Neuronal stem cell (in vitro differentiated cells): Measurements from ENCODE around the gene RNASEH2B.

ENCODE experiments used
- DNase-seq: peaks from one replicate; pipeline ENCODE4 v3.0.0-alpha.2; 2013; ENCODE audit warnings: low spot score
- H2AFZ ChIP-seq: one replicate; pipeline ENCODE4 v1.6.1; 2013; ENCODE audit warnings: mild to moderate bottlenecking, low read length, inconsistent platforms
- H2AK5ac ChIP-seq: 2 replicates; pipeline ENCODE4 v1.6.1; 2013; ENCODE audit warnings: low read depth, mild to moderate bottlenecking, inconsistent platforms, low read length, moderate library complexity, mixed read lengths
- H2BK120ac ChIP-seq: 2 replicates; pipeline ENCODE4 v1.6.1; 2013; ENCODE audit warnings: low read depth, mild to moderate bottlenecking, inconsistent platforms, low read length, moderate library complexity, mixed read lengths
- H2BK12ac ChIP-seq: one replicate; pipeline ENCODE4 v1.6.1; 2013; ENCODE audit warnings: low read length, inconsistent platforms
- H2BK15ac ChIP-seq: 2 replicates; pipeline ENCODE4 v1.6.1; 2013; ENCODE audit warnings: mild to moderate bottlenecking, low read length, inconsistent platforms, mixed read lengths
- H2BK5ac ChIP-seq: one replicate; pipeline ENCODE4 v1.6.1; 2013; ENCODE audit warnings: inconsistent platforms, mild to moderate bottlenecking, low read length, moderate library complexity
- H3K14ac ChIP-seq: one replicate; pipeline ENCODE4 v1.6.1; 2013; ENCODE audit warnings: low read length, inconsistent platforms
- H3K18ac ChIP-seq: 2 replicates; pipeline ENCODE4 v1.6.1; 2013; ENCODE audit warnings: low read length, inconsistent platforms
- H3K23ac ChIP-seq: 2 replicates; pipeline ENCODE4 v1.6.1; 2013; ENCODE audit warnings: low read depth, mild to moderate bottlenecking, mixed read lengths, low read length, inconsistent platforms; ENCODE audit not compliant: poor library complexity
- H3K27ac ChIP-seq: replicated peaks from 3 replicates; pipeline ENCODE4 v1.5.1; 2013; ENCODE audit warnings: low read length, inconsistent platforms
- H3K27me3 ChIP-seq, 3 experiments: 2 replicates each; pipeline ENCODE4 v1.6.1; 2013; ENCODE audit warnings: low read length in 3 of 3, mild to moderate bottlenecking in 2 of 3, inconsistent platforms in 1 of 3, low read depth in 1 of 3, mixed read lengths in 1 of 3, moderate library complexity in 1 of 3; ENCODE audit not compliant: control insufficient read depth in 3 of 3, insufficient read depth in 3 of 3
- H3K36me3 ChIP-seq, 2 donors: replicated peaks in 1 of 2; 2 replicates each; pipeline ENCODE4 v1.6.1; 2013; ENCODE audit warnings: low read length in 2 of 2; ENCODE audit not compliant: control insufficient read depth in 2 of 2, insufficient read depth in 2 of 2
- H3K4ac ChIP-seq: 2 replicates; pipeline ENCODE4 v1.6.1; 2013; ENCODE audit warnings: inconsistent platforms, mild to moderate bottlenecking, low read length, moderate library complexity
- H3K4me1 ChIP-seq, 2 donors: 1 replicate in 1 of 2; 2 replicates in 1 of 2; pipeline ENCODE4 v1.6.1; 2013; ENCODE audit warnings: low read length in 2 of 2, low read depth in 1 of 2; ENCODE audit not compliant: control insufficient read depth in 2 of 2, insufficient read depth in 1 of 2
- H3K4me2 ChIP-seq: one replicate; pipeline ENCODE4 v1.6.1; 2013; ENCODE audit warnings: mild to moderate bottlenecking, low read length, inconsistent platforms; ENCODE audit not compliant: insufficient read depth, poor library complexity, severe bottlenecking
- H3K4me3 ChIP-seq, 2 donors: 2 replicates each; pipeline ENCODE4 v1.5.1; 2013; ENCODE audit warnings: low read length in 2 of 2, mild to moderate bottlenecking in 2 of 2, inconsistent platforms in 1 of 2, moderate library complexity in 1 of 2
- H3K79me1 ChIP-seq: one replicate; pipeline ENCODE4 v1.6.1; 2013; ENCODE audit warnings: low read depth, mild to moderate bottlenecking, inconsistent platforms, low read length, moderate library complexity
- H3K9ac ChIP-seq: one replicate; pipeline ENCODE4 v1.6.1; 2013; ENCODE audit warnings: mild to moderate bottlenecking, low read depth, low read length, inconsistent platforms; ENCODE audit not compliant: poor library complexity
- H3K9me3 ChIP-seq, 2 donors: replicated peaks in 1 of 2; 2 replicates each; pipeline versions ENCODE3 to v1.6.1; 2013; ENCODE audit warnings: low read length in 2 of 2, mild to moderate bottlenecking in 2 of 2, inconsistent platforms in 1 of 2, low read depth in 1 of 2, mixed read lengths in 1 of 2, moderate library complexity in 1 of 2; ENCODE audit not compliant: control insufficient read depth in 2 of 2, insufficient read depth in 1 of 2
- H4K8ac ChIP-seq: one replicate; pipeline ENCODE4 v1.6.1; 2013; ENCODE audit warnings: low read depth, mild to moderate bottlenecking, inconsistent platforms, low read length, moderate library complexity
- H4K91ac ChIP-seq: one replicate; pipeline ENCODE4 v1.6.1; 2013; ENCODE audit warnings: low read length, low read depth, mild to moderate bottlenecking, inconsistent platforms; ENCODE audit not compliant: poor library complexity
- WGBS, 2 donors: extraction: QIAGEN DNeasy Blood & Tissue Kit; methylation state at CpG; one replicate each; pipeline ENCODE4 v1.1.7; 2013; ENCODE audit warnings: missing lambda C conversion rate in 2 of 2, mixed read lengths in 1 of 2; ENCODE audit not compliant: insufficient read length in 2 of 2, insufficient replicate concordance in 1 of 2; ENCODE audit errors: extremely low coverage in 2 of 2; 5-methylcytosine and 5-hydroxymethylcytosine counted together

RNASEH2B gene

GRCh38 chr13:50993371-50993770 lies 83.8 kb downstream of the RNASEH2B start:
- Histone ChIP-seq H3K23ac (no peak overlapping the region), H2BK5ac (no peak overlapping the region), H2BK15ac (no peak overlapping the region), H2AFZ (no peak overlapping the region), H3K4me3 (no peak overlapping the region), H3K4ac (no peak overlapping the region), H3K4me2 (no peak overlapping the region), H4K91ac (no peak overlapping the region), H4K8ac (no peak overlapping the region), H2BK120ac (no peak overlapping the region), H3K9me3 (no peaks in the 10 kb centered on the region), H3K18ac (no peak overlapping the region), H3K27me3 (peaks cover 0 to 59% (median 0%) of the 10 kb centered on the region in 3 experiments), H3K36me3 (no peaks in the 10 kb centered on the region), H3K79me1 (no peaks in the 10 kb centered on the region), H2AK5ac (no peak overlapping the region), H2BK12ac (no peak overlapping the region), H3K27ac (no peak overlapping the region), H3K4me1 (peaks cover 22 to 25% of the 10 kb centered on the region in 2 donors), H3K9ac (no peak overlapping the region), H3K14ac (no peak overlapping the region)
- no peak for DNase-seq
- no CpG with 5 or more reads among the region's 2 CpGs for WGBS, 2 donors

GRCh38 chr13:50993934-50994333 lies 84.3 kb downstream of the RNASEH2B start:
- H2BK12ac ChIP-seq = no peak overlapping the region
- no peaks in the 10 kb centered on the region for H3K79me1 ChIP-seq
- H3K4me1 ChIP-seq = peaks cover 22 to 25% of the 10 kb centered on the region in 2 donors
- no peak overlapping the region for H3K4me2 ChIP-seq
- no peak overlapping the region for H3K18ac ChIP-seq
- no peak overlapping the region for H2BK120ac ChIP-seq
- no peak overlapping the region for H2AFZ ChIP-seq
- no peak overlapping the region for H3K9ac ChIP-seq
- H2AK5ac ChIP-seq = no peak overlapping the region
- H3K9me3 ChIP-seq = no peaks in the 10 kb centered on the region
- H3K36me3 ChIP-seq = no peaks in the 10 kb centered on the region
- H3K23ac ChIP-seq = no peak overlapping the region
- no peak overlapping the region for H4K91ac ChIP-seq
- WGBS, 2 donors = no CpG with 5 or more reads among the region's 3 CpGs
- H2BK15ac ChIP-seq = no peak overlapping the region
- H3K27ac ChIP-seq = no peak overlapping the region
- H3K14ac ChIP-seq = no peak overlapping the region
- DNase-seq = no peak
- no peak overlapping the region for H3K4me3 ChIP-seq
- no peak overlapping the region for H2BK5ac ChIP-seq
- peaks cover 0 to 64% (median 0%) of the 10 kb centered on the region in 3 experiments for H3K27me3 ChIP-seq
- no peak overlapping the region for H4K8ac ChIP-seq
- no peak overlapping the region for H3K4ac ChIP-seq

- Histone ChIP-seq H3K4me3 (no peak overlapping the region), H4K91ac (no peak overlapping the region), H3K4me2 (no peak overlapping the region), H2AK5ac (no peak overlapping the region), H2BK120ac (no peak overlapping the region), H3K4ac (no peak overlapping the region), H3K27ac (no peak overlapping the region), H3K4me1 (peaks cover 22 to 25% of the 10 kb centered on the region in 2 donors), H3K36me3 (no peaks in the 10 kb centered on the region), H4K8ac (no peak overlapping the region), H3K9ac (no peak overlapping the region), H2AFZ (peak overlapping the region; percentile 50), H2BK12ac (no peak overlapping the region), H3K18ac (no peak overlapping the region), H2BK5ac (no peak overlapping the region), H2BK15ac (no peak overlapping the region), H3K79me1 (no peaks in the 10 kb centered on the region), H3K9me3 (no peaks in the 10 kb centered on the region), H3K14ac (no peak overlapping the region), H3K27me3 (peaks cover 0 to 70% (median 0%) of the 10 kb centered on the region in 3 experiments), H3K23ac (no peak overlapping the region)
- DNase-seq = no peak
- WGBS, 2 donors = no CpG with 5 or more reads among the region's 9 CpGs
Observed at GRCh38 chr13:50994651-50995050, 85.1 kb downstream of the RNASEH2B start.

- no peak overlapping the region for H3K4ac ChIP-seq
- WGBS, 2 donors = no CpG with 5 or more reads among the region's 4 CpGs
- no peak overlapping the region for H3K18ac ChIP-seq
- H2BK12ac ChIP-seq = no peak overlapping the region
- H3K23ac ChIP-seq = no peak overlapping the region
- no peaks in the 10 kb centered on the region for H3K9me3 ChIP-seq
- no peak overlapping the region for H3K4me3 ChIP-seq
- no peak overlapping the region for H2AFZ ChIP-seq
- H3K27ac ChIP-seq = no peak overlapping the region
- no peak overlapping the region for H3K9ac ChIP-seq
- peaks cover 19 to 30% of the 10 kb centered on the region in 2 donors for H3K4me1 ChIP-seq
- H3K79me1 ChIP-seq = no peaks in the 10 kb centered on the region
- no peaks in the 10 kb centered on the region for H3K36me3 ChIP-seq
- no peak overlapping the region for H2AK5ac ChIP-seq
- H4K8ac ChIP-seq = no peak overlapping the region
- DNase-seq = no peak
- no peak overlapping the region for H3K4me2 ChIP-seq
- H4K91ac ChIP-seq = no peak overlapping the region
- no peak overlapping the region for H2BK15ac ChIP-seq
- H2BK120ac ChIP-seq = no peak overlapping the region
- H3K27me3 ChIP-seq = peaks cover 0 to 72% (median 0%) of the 10 kb centered on the region in 3 experiments
- H2BK5ac ChIP-seq = no peak overlapping the region
- H3K14ac ChIP-seq = no peak overlapping the region
Observed at GRCh38 chr13:50995854-50996253, 86.3 kb downstream of the RNASEH2B start.
